ENCODE data around the gene MTMR1. TPM values are rescaled to one million over a fixed set of nuclear protein-coding genes. Genes with fewer than 3 reads are reported as not detected.

MTMR1 gene
- total RNA-seq, 4 donors from 2014 or later = 27.9 to 40.1 (median 32.0) TPM

DNA sequence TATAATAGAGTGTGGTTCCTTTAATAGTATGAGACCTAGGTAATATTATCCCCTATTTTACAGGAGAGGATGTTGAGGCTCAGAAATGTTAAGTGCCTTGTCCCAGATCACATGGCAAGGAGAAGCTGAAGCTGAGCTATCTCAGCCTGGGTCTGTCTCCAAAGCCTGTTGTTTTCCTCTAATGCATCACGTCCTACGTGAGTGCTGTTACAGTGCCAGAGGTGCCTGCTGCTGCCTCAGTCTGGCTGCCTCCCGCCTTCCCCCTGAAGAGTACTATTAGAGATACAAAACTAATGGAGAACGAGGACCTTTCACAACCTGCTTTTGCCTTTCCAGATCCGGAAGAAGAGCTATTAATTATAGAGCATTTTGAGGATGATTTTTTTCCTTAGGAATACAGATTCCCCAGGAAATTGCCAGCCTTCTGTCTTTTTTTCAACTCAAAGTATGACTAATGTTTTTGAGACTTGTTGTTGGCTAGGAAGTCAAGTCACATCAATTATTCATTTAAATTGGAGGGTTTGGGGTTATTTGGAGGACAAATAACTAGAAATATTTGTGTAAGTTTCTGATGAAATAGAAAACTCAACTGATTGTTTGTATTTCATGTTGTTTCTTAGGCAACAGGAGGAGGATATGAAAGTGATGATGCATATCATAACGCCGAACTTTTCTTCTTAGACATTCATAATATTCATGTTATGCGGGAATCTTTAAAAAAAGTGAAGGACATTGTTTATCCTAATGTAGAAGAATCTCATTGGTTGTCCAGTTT is 43.9 kb upstream of the MTMR1 start:
- WGBS, 2 donors = 37 to 46% methylated on average over 5 to 8 of the region's 8 CpGs
- Histone ChIP-seq H3K4me3 (no peak overlapping the region), H3K27me3 (no peaks in the 10 kb centered on the region), H3K9me3 (no peaks in the 10 kb centered on the region), H3K27ac (peak overlapping the region in 1 of 4 donors; percentile 25), H3K4me1 (peaks cover 0 to 15% (median 0%) of the 10 kb centered on the region in 3 donors), H3K36me3 (peaks cover 0 to 46% (median 0%) of the 10 kb centered on the region in 3 donors)
- DNase-seq = no peak
- intact Hi-C loops (cut with DNase I) = no loop called here
- TF ChIP-seq POLR2A (IDR thresholded peaks at IDR 0.05) = no peak

DNA sequence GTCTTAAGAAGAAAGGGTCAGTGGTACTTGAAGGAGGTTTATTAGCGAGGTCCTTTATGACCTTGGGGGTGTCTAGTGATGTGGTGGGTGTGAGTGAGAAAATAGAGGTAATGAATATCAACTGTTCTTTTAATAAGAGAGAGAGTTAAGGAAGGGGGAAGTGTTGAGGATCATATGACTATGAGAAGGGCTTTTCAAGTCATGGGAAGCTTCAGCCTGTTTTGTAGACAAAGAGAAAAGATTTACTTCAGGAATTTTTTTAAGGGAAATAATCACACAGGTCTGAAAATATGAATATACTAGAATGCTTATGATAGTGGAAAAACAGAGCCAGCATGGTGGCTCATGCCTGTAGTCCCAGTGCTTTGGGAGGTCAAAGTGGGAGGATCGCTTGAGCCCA is 41.3 kb upstream of the MTMR1 start:
- Histone ChIP-seq H3K27ac (no peak overlapping the region), H3K4me1 (peaks cover 0 to 15% (median 0%) of the 10 kb centered on the region in 3 donors), H3K27me3 (no peaks in the 10 kb centered on the region), H3K9me3 (no peaks in the 10 kb centered on the region), H3K4me3 (no peak overlapping the region), H3K36me3 (peaks cover 0 to 27% (median 0%) of the 10 kb centered on the region in 3 donors)
- no peak for DNase-seq
- 67 to 88% methylated on average over 2 of the region's 2 CpGs for WGBS, 2 donors
- intact Hi-C loops (cut with DNase I) = no loop called here
- TF ChIP-seq POLR2A (IDR thresholded peaks at IDR 0.05) = no peak
- TF ChIP-seq, protein P1, sequence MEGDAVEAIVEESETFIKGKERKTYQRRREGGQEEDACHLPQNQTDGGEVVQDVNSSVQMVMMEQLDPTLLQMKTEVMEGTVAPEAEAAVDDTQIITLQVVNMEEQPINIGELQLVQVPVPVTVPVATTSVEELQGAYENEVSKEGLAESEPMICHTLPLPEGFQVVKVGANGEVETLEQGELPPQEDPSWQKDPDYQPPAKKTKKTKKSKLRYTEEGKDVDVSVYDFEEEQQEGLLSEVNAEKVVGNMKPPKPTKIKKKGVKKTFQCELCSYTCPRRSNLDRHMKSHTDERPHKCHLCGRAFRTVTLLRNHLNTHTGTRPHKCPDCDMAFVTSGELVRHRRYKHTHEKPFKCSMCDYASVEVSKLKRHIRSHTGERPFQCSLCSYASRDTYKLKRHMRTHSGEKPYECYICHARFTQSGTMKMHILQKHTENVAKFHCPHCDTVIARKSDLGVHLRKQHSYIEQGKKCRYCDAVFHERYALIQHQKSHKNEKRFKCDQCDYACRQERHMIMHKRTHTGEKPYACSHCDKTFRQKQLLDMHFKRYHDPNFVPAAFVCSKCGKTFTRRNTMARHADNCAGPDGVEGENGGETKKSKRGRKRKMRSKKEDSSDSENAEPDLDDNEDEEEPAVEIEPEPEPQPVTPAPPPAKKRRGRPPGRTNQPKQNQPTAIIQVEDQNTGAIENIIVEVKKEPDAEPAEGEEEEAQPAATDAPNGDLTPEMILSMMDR (IDR thresholded peaks at IDR 0.05) = no peak

DNA sequence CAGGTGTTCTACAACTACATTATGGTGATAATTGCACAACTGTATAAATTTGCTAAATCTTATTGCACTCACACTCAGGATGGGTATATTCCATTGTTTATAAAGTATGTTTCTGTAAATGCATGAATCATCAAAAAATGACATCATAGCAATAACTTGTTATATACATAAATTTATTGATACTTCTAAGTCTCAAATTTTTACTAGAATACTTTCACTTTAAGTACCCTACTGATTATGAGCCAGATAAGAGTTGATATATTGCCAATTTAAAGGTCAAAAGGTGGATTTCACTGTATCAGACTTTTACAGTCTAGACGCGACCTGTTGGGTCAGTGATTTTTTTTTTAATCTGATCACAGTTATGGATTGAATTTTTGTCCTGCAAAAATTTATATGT is 37.4 kb upstream of the MTMR1 start:
- H3K27ac ChIP-seq = no peak overlapping the region
- peaks cover 0 to 42% (median 2%) of the 10 kb centered on the region in 3 donors for H3K36me3 ChIP-seq
- 62 to 75% methylated on average over 2 of the region's 2 CpGs for WGBS, 2 donors
- no peaks in the 10 kb centered on the region for H3K9me3 ChIP-seq
- no peak for TF ChIP-seq POLR2A (IDR thresholded peaks at IDR 0.05)
- TF ChIP-seq, protein P1 (IDR thresholded peaks at IDR 0.05) = no peak
- H3K4me3 ChIP-seq = no peak overlapping the region
- no peaks in the 10 kb centered on the region for H3K4me1 ChIP-seq
- intact Hi-C loops (cut with DNase I) = no loop called here
- DNase-seq = no peak
- H3K27me3 ChIP-seq = no peaks in the 10 kb centered on the region

DNA sequence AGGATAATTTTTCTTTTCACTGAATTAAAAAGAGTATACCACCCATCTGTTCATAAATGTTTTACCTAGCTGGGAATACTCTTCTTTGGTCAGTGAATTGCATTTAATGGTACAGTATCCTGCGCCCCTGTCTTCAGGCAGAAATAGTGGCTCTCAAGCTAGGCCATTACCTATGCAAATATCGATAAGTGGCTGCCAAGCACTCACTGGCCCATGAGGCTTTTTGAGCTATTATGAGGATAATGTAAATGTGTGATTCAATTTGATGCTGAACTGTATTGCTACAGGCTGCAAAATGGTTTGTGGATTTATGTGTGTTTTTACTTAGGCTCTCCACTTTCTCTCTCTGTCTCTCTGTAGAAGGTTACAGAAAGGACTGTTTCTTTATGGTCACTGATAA is 30.1 kb upstream of the MTMR1 start:
- Histone ChIP-seq H3K27ac (no peak overlapping the region), H3K27me3 (no peaks in the 10 kb centered on the region), H3K36me3 (peaks cover 0 to 49% (median 6%) of the 10 kb centered on the region in 3 donors), H3K4me3 (no peak overlapping the region), H3K9me3 (no peaks in the 10 kb centered on the region), H3K4me1 (no peaks in the 10 kb centered on the region)
- WGBS, 2 donors = 78 to 94% methylated on average over 2 of the region's 2 CpGs
- no peak for TF ChIP-seq POLR2A (IDR thresholded peaks at IDR 0.05)
- TF ChIP-seq, protein P1 (IDR thresholded peaks at IDR 0.05) = no peak
- DNase-seq = no peak
- intact Hi-C loops (cut with DNase I) = no loop called here

DNA sequence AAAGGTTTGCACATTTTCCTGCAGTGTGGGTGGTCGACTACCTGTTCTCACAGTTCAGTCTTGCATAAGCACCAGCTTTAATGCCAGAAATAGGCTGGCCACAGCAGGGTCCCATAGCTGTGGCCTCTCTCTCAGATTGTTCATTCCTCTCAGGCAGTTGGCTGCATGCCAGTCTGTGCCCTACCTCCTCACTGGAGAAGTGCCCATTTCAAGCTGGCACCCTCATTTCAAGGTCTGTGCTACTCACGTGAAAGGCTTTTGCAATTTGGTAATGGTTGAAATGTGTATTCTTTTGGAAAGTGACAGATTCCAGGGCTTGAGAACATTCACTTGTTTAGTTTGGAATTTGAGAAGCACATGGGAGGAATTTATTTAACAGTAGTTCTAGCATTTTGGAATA is 28.9 kb upstream of the MTMR1 start:
- Histone ChIP-seq H3K36me3 (peaks cover 0 to 43% (median 6%) of the 10 kb centered on the region in 3 donors), H3K9me3 (no peaks in the 10 kb centered on the region), H3K27me3 (no peaks in the 10 kb centered on the region), H3K4me3 (no peak overlapping the region), H3K27ac (no peak overlapping the region), H3K4me1 (no peaks in the 10 kb centered on the region)
- no peak for DNase-seq
- TF ChIP-seq POLR2A (IDR thresholded peaks at IDR 0.05) = no peak
- TF ChIP-seq, protein P1 (IDR thresholded peaks at IDR 0.05) = no peak
- intact Hi-C loops (cut with DNase I) = no loop called here
- 45 to 63% methylated on average over 1 to 2 of the region's 2 CpGs for WGBS, 2 donors
